Liver (tissue), 3 donors: ENCODE results near the gene SETD3.

Source experiments
- CTCF ChIP-seq: fragments of 150-350 bp; IDR thresholded peaks from 2 replicates; pipeline ENCODE4 v1.5.1; 2017; ENCODE audit warnings: improper control_type of control experiment, low read depth, low read length; ENCODE audit not compliant: missing input control
- MAX ChIP-seq: IDR thresholded peaks from 2 replicates; pipeline ENCODE4 v1.6.1; 2016; ENCODE audit warnings: antibody characterized with exemption
- RAD21 ChIP-seq, 2 donors: IDR thresholded peaks; 2 replicates each; pipeline ENCODE4 v1.6.1; 2016; ENCODE audit warnings: antibody characterized with exemption in 2 of 2, mild to moderate bottlenecking in 2 of 2
- donor health status: healthy.
- donor health status: healthy.

- TF ChIP-seq MAX (no peak), RAD21 (IDR thresholded peaks at IDR 0.05) (no peak), CTCF (no peak)
These were observed 57.2 kb downstream of the SETD3 start for GRCh38 chr14:99423434-99423833.
